MV-4-11 (cell line): Measurements from ENCODE around the gene SGCE.

Experiments used
- DNase-seq: peaks from one replicate; lab custom pipeline; 2025; lab: John Stamatoyannopoulos, UW

Gene SGCE

DNA sequence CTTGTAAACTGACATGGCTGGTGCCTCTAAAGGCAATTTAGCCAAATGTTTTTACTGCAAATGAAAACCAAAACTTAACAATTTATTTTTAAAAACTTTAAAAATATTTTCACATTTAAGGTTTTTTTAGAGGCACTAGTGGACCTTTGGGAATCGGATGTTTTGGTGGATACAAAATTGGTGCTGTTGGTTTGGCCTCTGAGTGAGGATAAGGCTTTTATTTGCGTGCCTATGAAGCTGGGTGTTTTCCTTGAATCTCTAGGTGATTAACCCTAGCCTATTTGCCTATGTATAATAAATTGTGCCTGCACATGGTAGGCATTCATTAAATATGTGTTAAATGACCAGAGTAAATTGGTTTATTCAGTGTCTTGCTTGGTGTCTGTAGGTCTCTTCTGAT is 2.9 kb upstream of the SGCE start:
- DNase-seq: no peak

DNA sequence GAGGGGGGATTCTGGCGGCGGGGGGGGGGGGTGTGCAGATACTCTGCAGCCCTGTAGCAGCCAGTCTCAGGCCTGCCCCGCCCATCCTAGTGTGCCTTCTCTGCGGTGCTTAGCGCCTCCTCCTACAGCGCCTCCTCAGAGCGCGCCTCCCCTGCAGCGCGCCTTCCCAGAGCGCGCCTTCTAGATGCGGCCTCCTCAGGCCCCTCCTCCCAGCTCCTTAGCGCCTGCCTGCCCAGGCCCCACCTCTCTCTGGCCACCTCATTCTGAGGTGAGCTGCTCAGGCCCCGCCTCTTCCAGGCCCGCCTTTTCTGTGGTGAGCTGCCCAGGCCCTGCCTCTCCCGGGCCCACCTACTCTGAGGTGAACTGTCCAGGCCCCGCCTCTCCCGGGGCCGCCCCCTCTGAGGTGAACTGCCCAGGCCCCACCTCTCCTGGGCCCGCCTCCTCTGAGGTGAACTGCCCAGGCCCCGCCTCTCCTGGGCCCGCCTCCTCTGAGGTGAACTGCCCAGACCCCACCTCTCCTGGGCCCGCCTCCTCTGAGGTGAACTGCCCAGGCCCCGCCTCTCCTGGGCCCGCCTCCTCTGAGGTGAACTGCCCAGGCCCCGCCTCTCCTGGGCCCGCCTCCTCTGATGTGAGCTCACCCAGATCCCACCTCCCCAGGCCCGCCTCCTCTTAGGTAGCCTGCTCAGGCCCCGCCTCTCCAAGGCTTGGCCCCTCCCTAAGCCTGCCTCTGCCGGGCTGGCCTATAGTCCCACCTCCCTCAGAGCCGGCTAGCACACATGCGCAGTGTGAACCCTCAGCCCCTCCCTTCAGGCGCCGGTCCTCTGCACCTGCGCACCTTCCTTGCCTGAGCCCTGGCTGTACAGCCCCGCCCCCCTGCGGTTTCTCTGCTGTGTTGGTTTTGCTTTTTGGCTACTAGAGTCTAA is 2.1 kb upstream of the SGCE start:
- peak; percentile 87 for DNase-seq

- DNase-seq: no peak
These were observed 1.2 kb upstream of the SGCE start for GRCh38 chr7:94656925-94657731.

DNA sequence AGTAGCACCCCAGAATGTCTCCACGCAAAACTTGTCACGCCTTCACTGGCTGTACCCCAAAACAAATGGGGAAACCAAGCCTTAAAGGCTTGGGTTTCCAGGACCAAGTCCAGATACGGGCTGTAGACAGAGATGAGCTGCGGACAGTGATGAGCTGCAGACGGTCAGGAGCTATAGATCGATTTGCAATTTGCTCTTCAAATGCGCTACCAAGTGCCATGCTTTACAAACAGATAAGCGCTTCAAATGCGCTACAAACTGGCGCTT is 658 bp upstream of the SGCE start:
- no peak for DNase-seq

- no peak for DNase-seq
These were observed 646 bp downstream of the SGCE start for GRCh38 chr7:94655126-94655847.

- DNase-seq: no peak
These were observed 1.2 kb downstream of the SGCE start for GRCh38 chr7:94654783-94655125.

DNA sequence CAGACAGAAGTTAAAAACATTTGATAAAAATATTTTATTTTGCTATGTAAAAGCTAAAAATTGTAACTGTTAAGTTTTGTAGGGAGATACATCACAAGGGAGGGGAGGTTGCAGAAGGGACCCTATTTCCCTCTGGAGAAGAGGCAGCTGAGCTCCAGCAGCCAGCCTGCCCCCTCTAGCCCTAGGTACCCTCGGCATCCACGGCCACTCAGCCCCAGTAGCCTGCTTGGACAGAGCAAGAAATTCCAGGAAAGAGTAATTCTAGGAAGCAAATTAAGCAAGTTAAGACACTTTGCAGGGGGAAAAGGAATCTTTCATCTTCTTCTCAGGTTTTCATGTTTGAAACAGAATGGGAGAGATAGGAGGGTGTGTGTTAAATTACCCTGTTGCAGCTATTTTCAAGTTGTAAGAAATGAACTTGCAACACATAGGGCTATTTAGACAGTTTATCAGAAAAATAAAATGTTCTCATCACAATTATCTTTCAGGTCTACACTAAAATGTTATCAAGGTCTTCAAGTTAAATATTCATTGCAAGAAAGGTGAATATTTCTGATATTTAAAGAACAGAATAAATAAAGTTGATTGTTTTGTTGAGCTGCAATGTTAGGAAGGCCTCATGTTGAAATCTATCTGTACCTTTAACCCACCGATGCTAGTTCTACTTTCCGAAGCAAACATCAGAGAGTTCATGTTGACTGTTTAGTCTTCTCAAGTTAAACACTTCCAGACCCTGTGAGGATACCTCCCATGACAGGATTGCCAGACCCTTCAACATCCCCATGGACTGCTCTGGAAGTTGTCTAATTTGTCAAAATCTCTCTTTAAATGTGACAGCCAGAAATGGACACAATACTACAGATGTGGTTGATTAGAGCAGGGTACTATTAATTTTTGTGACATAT is 5.5 kb downstream of the SGCE start:
- DNase-seq: no peak

DNA sequence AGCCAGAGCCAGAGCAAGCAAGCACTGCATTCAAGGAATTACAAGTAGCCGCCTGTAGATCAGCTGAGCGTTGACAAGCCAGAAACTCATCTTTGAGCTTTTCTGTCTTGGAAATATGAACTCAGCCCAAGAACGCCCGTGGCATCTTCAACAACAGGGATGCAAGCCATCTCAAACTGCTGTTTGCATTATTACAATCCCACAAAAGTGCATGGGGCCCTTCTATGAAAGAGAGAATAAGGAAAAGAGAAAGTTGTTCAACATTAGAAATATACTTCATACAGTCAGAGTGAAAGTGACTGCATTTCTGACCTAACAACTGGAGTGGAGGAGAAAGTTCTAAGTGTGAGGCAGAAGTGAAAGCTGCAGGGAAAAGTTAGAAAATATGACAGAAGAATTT is 6.5 kb downstream of the SGCE start:
- DNase-seq: peak; percentile 17

DNA sequence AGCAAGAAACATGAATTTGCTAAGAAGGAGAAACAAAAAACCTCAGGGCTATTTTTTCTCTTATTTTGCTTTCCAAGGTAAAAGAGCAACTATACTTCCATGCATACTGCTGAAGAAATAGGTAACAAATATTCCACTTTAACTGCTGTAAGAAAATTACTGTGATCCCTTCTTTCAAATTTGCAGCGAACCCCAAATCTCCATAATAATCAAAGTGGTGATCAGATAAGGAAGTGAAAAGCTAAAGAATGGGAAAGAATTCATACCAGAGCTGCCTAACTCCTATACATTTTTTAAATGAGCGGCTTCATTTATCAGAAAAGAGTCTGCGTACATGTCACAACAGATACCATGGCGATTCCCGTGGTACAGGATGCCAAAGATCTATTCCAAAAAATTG is 7.2 kb downstream of the SGCE start:
- no peak for DNase-seq

DNA sequence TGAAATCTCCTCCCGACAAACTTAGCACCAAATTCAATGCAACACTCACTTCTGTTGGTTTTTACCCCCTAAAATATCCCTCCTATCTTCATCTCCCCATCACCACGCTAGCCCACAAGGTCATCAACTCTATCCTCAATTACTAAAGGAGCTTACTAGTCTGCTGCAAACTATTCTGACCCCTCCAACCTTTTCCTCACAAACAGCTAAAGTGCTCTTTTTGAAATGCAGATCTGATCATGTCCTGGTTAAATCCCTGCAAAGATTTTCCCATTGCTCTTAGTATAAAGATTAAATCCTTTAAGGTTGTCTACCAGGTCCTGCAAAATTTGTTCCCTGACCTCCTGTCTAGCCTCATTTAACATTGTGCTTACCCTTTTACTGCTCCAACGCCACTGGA is 8.6 kb downstream of the SGCE start:
- no peak for DNase-seq

GRCh38 chr7:94643771-94644545 is 12.0 kb downstream of the SGCE start:
- DNase-seq: no peak

GRCh38 chr7:94642838-94643653 is 12.9 kb downstream of the SGCE start:
- DNase-seq: no peak

- DNase-seq: no peak
These were observed 16.5 kb downstream of the SGCE start for GRCh38 chr7:94639384-94639783.

GRCh38 chr7:94635687-94636086 is 20.2 kb downstream of the SGCE start:
- DNase-seq: no peak

GRCh38 chr7:94634502-94634901 is 21.4 kb downstream of the SGCE start:
- no peak for DNase-seq

- no peak for DNase-seq
These were observed 22.2 kb downstream of the SGCE start for GRCh38 chr7:94633687-94634086.

- no peak for DNase-seq
These were observed 23.0 kb downstream of the SGCE start for GRCh38 chr7:94633014-94633341.

GRCh38 chr7:94632338-94633013 is 23.5 kb downstream of the SGCE start:
- DNase-seq: no peak

GRCh38 chr7:94630855-94631254 is 25.1 kb downstream of the SGCE start:
- DNase-seq: no peak

DNA sequence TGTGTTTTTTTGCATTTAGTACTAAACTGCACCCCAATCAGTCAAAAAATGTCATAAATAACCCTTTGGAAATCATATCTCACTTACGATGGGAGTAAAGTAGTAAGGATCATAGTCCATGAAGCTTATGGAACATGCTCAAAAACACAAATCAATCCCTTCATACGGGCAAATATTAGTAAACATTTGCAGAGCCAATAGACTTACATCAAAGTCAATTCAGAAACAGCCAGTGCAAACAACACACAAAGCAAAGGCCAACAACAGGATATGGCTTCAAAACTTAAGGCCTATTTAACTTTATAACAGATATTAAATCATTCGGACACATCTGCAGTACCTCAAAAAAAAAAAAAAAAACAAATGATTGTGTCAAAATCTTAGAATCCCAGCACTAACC is 32.1 kb downstream of the SGCE start:
- DNase-seq: no peak
